HEK293 (cell line): ENCODE data around the gene YAE1.

Experiments used
- CTCF ChIA-PET: fragments of 350-600 bp; formaldehyde crosslinking; extraction: SDS; loops from one replicate; lab custom pipeline; 2021; ENCODE audit warnings: antibody characterized with exemption; lab: Yijun Ruan, JAX
- POLR2A ChIA-PET: fragments of 300-600 bp; formaldehyde crosslinking; extraction: SDS; loops from one replicate; lab custom pipeline; 2020; ENCODE audit warnings: antibody characterized with exemption, inconsistent platforms; lab: Yijun Ruan, JAX
- H3K27ac ChIP-seq: fragments of 200-500 bp; sonication (Bioruptor generic); 2 replicates; pipeline ENCODE4 v1.5.1; 2014; ENCODE audit warnings: low read depth, low read length, control low read depth, inconsistent platforms; ENCODE audit errors: extremely low read depth
- H3K36me3 ChIP-seq, 2 experiments: fragments of 200-500 bp in 1 of 2; sonication (Bioruptor generic) in 1 of 2; 1 replicate in 1 of 2; 2 replicates in 1 of 2; pipeline ENCODE4 v1.5.1; 2014 to 2017; ENCODE audit warnings: inconsistent platforms in 2 of 2, low read length in 2 of 2; ENCODE audit not compliant: control insufficient read depth in 2 of 2, insufficient read depth in 1 of 2
- H3K4me1 ChIP-seq: fragments of 200-500 bp; sonication (Bioruptor generic); 2 replicates; pipeline ENCODE4 v1.5.1; 2014; ENCODE audit warnings: mild to moderate bottlenecking, low read length, inconsistent platforms; ENCODE audit not compliant: control insufficient read depth, insufficient read depth
- H3K4me3 ChIP-seq: 2 replicates; pipeline ENCODE4 v1.5.1; 2011; ENCODE audit warnings: low read depth, mild to moderate bottlenecking, control low read depth, low read length, moderate library complexity
- H3K9me3 ChIP-seq: fragments of 200-500 bp; sonication (Bioruptor generic); 2 replicates; pipeline ENCODE4 v1.5.1; 2014; ENCODE audit warnings: low read depth, low read length, inconsistent platforms; ENCODE audit not compliant: control insufficient read depth, insufficient read depth
- EGR2 ChIP-seq: fragments of 450-650 bp; formaldehyde crosslinking; IDR thresholded peaks from 2 replicates; pipeline ENCODE4 v1.5.1; 2016; ENCODE audit warnings: low read depth, missing biosample characterization, missing genetic modification characterization
- GLIS1 ChIP-seq: fragments of 450-650 bp; formaldehyde crosslinking; IDR thresholded peaks from 2 replicates; pipeline ENCODE4 v1.5.1; 2016; ENCODE audit warnings: missing biosample characterization, missing genetic modification characterization
- GLIS2 ChIP-seq: fragments of 450-650 bp; formaldehyde crosslinking; IDR thresholded peaks from 2 replicates; pipeline ENCODE4 v1.5.1; 2016; ENCODE audit warnings: missing biosample characterization, missing genetic modification characterization
- IKZF3 ChIP-seq: fragments of 450-650 bp; IDR thresholded peaks from 2 replicates; pipeline ENCODE4 v1.5.0; 2018; ENCODE audit warnings: missing biosample characterization, mild to moderate bottlenecking, missing genetic modification characterization, moderate library complexity
- KLF1 ChIP-seq: fragments of 450-650 bp; formaldehyde crosslinking; IDR thresholded peaks from 2 replicates; pipeline ENCODE4 v1.5.1; 2016; ENCODE audit warnings: missing biosample characterization, missing genetic modification characterization
- MEIS1 ChIP-seq: sonication (generic); formaldehyde crosslinking; IDR thresholded peaks from 2 replicates; pipeline ENCODE4 v1.8.1; 2022; ENCODE audit warnings: missing genetic modification reagents, mild to moderate bottlenecking, borderline replicate concordance
- ZBTB21 ChIP-seq: fragments of 450-650 bp; formaldehyde crosslinking; IDR thresholded peaks from 2 replicates; pipeline ENCODE4 v1.5.1; 2017; ENCODE audit warnings: missing biosample characterization, missing genetic modification characterization
- ZBTB44 ChIP-seq: fragments of 450-650 bp; IDR thresholded peaks from 2 replicates; pipeline ENCODE4 v1.5.1; 2018; ENCODE audit warnings: missing biosample characterization, mild to moderate bottlenecking, missing genetic modification characterization
- ZFP37 ChIP-seq: fragments of 450-650 bp; formaldehyde crosslinking; IDR thresholded peaks from 2 replicates; pipeline ENCODE4 v1.5.1; 2016; ENCODE audit warnings: missing biosample characterization, missing genetic modification characterization
- ZIC2 ChIP-seq: fragments of 450-650 bp; formaldehyde crosslinking; IDR thresholded peaks from 2 replicates; pipeline ENCODE4 v1.5.1; 2016; ENCODE audit warnings: missing biosample characterization, missing genetic modification characterization
- ZNF133 ChIP-seq: fragments of 450-650 bp; formaldehyde crosslinking; IDR thresholded peaks from 2 replicates; pipeline ENCODE4 v1.5.1; 2016; ENCODE audit warnings: missing biosample characterization, missing genetic modification characterization
- ZNF248 ChIP-seq: fragments of 450-650 bp; formaldehyde crosslinking; IDR thresholded peaks from 2 replicates; pipeline ENCODE4 v1.5.1; 2017; ENCODE audit warnings: missing biosample characterization, missing genetic modification characterization
- ZNF398 ChIP-seq: fragments of 450-650 bp; formaldehyde crosslinking; IDR thresholded peaks from 2 replicates; pipeline ENCODE4 v1.5.1; 2017; ENCODE audit warnings: missing biosample characterization, missing genetic modification characterization
- ZNF416 ChIP-seq: fragments of 450-650 bp; formaldehyde crosslinking; IDR thresholded peaks from 2 replicates; pipeline ENCODE4 v1.5.1; 2016; ENCODE audit warnings: missing biosample characterization, missing genetic modification characterization
- ZNF449 ChIP-seq: fragments of 450-650 bp; formaldehyde crosslinking; IDR thresholded peaks from 2 replicates; pipeline ENCODE4 v1.5.1; 2017; ENCODE audit warnings: missing biosample characterization, mild to moderate bottlenecking, missing genetic modification characterization, moderate library complexity
- ZNF48 ChIP-seq: fragments of 450-650 bp; formaldehyde crosslinking; IDR thresholded peaks from 2 replicates; pipeline ENCODE4 v1.5.1; 2016; ENCODE audit warnings: missing biosample characterization, missing genetic modification characterization
- ZNF488 ChIP-seq: fragments of 450-650 bp; formaldehyde crosslinking; IDR thresholded peaks from 2 replicates; pipeline ENCODE4 v1.5.1; 2016; ENCODE audit warnings: missing biosample characterization, missing genetic modification characterization
- ZNF548 ChIP-seq: fragments of 450-650 bp; formaldehyde crosslinking; IDR thresholded peaks from 2 replicates; pipeline ENCODE4 v1.5.1; 2016; ENCODE audit warnings: missing biosample characterization, missing genetic modification characterization
- ZNF558 ChIP-seq: fragments of 450-650 bp; formaldehyde crosslinking; IDR thresholded peaks from 2 replicates; pipeline ENCODE4 v1.5.1; 2016; ENCODE audit warnings: missing biosample characterization, missing genetic modification characterization
- ZNF580 ChIP-seq: fragments of 450-650 bp; formaldehyde crosslinking; IDR thresholded peaks from 2 replicates; pipeline ENCODE4 v1.5.1; 2016; ENCODE audit warnings: missing biosample characterization, missing genetic modification characterization
- ZNF623 ChIP-seq: fragments of 450-650 bp; formaldehyde crosslinking; IDR thresholded peaks from 2 replicates; pipeline ENCODE4 v1.5.1; 2016; ENCODE audit warnings: missing biosample characterization, missing genetic modification characterization
- ZNF654 ChIP-seq: fragments of 450-650 bp; formaldehyde crosslinking; IDR thresholded peaks from 2 replicates; pipeline ENCODE4 v1.5.1; 2016; ENCODE audit warnings: low read depth, missing biosample characterization, missing genetic modification characterization
- ZNF660 ChIP-seq: fragments of 450-650 bp; IDR thresholded peaks from 2 replicates; pipeline ENCODE4 v1.5.1; 2018; ENCODE audit warnings: missing biosample characterization, mild to moderate bottlenecking, missing genetic modification characterization
- ZNF768 ChIP-seq: fragments of 450-650 bp; formaldehyde crosslinking; IDR thresholded peaks from 2 replicates; pipeline ENCODE4 v1.5.1; 2018; ENCODE audit warnings: missing biosample characterization, mild to moderate bottlenecking, missing genetic modification characterization
- ZNF776 ChIP-seq: fragments of 450-650 bp; formaldehyde crosslinking; IDR thresholded peaks from 2 replicates; pipeline ENCODE4 v1.5.0; 2017; ENCODE audit warnings: missing biosample characterization, missing genetic modification characterization, borderline replicate concordance
- ZNF791 ChIP-seq: fragments of 450-650 bp; formaldehyde crosslinking; IDR thresholded peaks from 2 replicates; pipeline ENCODE4 v1.5.1; 2016; ENCODE audit warnings: missing biosample characterization, missing genetic modification characterization
- ZNF830 ChIP-seq: fragments of 450-650 bp; IDR thresholded peaks from 2 replicates; pipeline ENCODE4 v1.5.0; 2018; ENCODE audit warnings: missing biosample characterization, missing genetic modification characterization, low read depth, mild to moderate bottlenecking, moderate library complexity
- TF ChIP-seq, protein P1 (sequence below): fragments of 450-650 bp; formaldehyde crosslinking; IDR thresholded peaks from 2 replicates; pipeline ENCODE4 v1.5.1; 2016; ENCODE audit warnings: missing biosample characterization, missing genetic modification characterization
- TF ChIP-seq, protein P2 (sequence below): fragments of 450-650 bp; formaldehyde crosslinking; IDR thresholded peaks from 2 replicates; pipeline ENCODE4 v1.5.1; 2016; ENCODE audit warnings: missing biosample characterization, missing genetic modification characterization

Gene YAE1

DNA sequence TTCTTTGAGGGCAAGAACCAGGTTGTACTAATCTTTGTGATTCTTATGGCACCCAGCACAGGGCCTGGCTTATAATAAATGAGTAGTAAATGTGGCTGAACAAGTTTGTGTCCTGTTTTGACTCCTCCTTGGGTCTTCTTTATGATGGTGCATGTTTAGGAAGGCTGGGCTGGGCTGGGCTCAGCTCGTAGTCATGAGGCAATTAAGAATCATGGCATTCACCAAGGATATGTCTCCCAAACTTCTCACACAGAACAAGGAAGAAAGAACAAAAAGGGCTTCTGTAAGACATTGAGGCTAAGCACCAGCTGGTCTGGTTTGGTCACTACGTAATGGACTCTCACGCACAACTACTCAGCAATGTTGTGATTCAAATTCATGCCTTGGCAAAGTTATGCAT lies 30.5 kb upstream of the YAE1 start (continued):
- TF ChIP-seq, protein P1, sequence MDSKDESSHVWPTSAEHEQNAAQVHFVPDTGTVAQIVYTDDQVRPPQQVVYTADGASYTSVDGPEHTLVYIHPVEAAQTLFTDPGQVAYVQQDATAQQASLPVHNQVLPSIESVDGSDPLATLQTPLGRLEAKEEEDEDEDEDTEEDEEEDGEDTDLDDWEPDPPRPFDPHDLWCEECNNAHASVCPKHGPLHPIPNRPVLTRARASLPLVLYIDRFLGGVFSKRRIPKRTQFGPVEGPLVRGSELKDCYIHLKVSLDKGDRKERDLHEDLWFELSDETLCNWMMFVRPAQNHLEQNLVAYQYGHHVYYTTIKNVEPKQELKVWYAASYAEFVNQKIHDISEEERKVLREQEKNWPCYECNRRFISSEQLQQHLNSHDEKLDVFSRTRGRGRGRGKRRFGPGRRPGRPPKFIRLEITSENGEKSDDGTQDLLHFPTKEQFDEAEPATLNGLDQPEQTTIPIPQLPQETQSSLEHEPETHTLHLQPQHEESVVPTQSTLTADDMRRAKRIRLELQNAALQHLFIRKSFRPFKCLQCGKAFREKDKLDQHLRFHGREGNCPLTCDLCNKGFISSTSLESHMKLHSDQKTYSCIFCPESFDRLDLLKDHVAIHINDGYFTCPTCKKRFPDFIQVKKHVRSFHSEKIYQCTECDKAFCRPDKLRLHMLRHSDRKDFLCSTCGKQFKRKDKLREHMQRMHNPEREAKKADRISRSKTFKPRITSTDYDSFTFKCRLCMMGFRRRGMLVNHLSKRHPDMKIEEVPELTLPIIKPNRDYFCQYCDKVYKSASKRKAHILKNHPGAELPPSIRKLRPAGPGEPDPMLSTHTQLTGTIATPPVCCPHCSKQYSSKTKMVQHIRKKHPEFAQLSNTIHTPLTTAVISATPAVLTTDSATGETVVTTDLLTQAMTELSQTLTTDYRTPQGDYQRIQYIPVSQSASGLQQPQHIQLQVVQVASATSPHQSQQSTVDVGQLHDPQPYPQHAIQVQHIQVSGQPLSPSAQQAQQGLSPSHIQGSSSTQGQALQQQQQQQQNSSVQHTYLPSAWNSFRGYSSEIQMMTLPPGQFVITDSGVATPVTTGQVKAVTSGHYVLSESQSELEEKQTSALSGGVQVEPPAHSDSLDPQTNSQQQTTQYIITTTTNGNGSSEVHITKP (tag by site-specific recombination): no peak
- TF ChIP-seq ZBTB21 (tag by site-specific recombination) (no peak), ZNF248 (tag by site-specific recombination) (no peak), ZNF791 (no peak), ZNF398 (tag by site-specific recombination) (no peak), ZNF660 (tag by site-specific recombination) (no peak), GLIS2 (tag by site-specific recombination) (no peak), ZNF488 (tag by site-specific recombination) (no peak), ZNF416 (tag by site-specific recombination) (no peak), ZNF768 (tag by site-specific recombination) (no peak), ZNF623 (tag by site-specific recombination) (no peak), GLIS1 (tag by site-specific recombination) (no peak), ZNF654 (tag by site-specific recombination) (no peak)
- TF ChIP-seq, protein P2, sequence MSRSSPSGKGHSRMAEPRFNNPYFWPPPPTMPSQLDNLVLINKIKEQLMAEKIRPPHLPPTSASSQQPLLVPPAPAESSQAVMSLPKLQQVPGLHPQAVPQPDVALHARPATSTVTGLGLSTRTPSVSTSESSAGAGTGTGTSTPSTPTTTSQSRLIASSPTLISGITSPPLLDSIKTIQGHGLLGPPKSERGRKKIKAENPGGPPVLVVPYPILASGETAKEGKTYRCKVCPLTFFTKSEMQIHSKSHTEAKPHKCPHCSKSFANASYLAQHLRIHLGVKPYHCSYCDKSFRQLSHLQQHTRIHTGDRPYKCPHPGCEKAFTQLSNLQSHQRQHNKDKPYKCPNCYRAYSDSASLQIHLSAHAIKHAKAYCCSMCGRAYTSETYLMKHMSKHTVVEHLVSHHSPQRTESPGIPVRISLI (tag by site-specific recombination): no peak

DNA sequence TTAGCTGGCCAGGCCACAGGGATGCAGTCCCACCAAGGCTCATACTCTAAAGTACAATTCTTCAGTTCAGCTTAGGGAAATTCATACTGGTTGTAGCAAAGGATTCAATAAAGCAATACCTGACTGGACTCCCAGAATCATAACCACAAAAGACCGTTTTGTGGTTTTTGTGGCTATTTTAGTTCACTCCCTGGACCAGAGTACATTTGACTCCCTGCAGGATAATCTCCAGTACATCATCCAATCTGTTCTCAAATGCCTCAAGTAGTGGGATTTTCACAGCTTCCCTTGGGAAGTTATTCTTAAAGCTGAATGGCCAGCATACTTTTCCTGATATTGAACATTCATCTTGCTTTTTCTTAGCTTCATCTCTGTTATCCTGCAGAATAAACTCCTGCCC lies 29.3 kb upstream of the YAE1 start:
- ChIA-PET CTCF (interaction anchor here (0.6 to 2.1 kb wide), 2 partner anchors 17 to 742 kb away, joined by 3 to 7 read pairs; no protein-coding TSS in a partner anchor), POLR2A (no interaction called here)
- no peaks in the 10 kb centered on the region for H3K36me3 ChIP-seq
- no peak overlapping the region for H3K4me3 ChIP-seq
- no peaks in the 10 kb centered on the region for H3K9me3 ChIP-seq
- no peaks in the 10 kb centered on the region for H3K4me1 ChIP-seq
- TF ChIP-seq ZNF580 (tag by site-specific recombination) (no peak), ZIC2 (no peak), KLF1 (tag by site-specific recombination) (no peak), ZBTB44 (tag by site-specific recombination) (no peak), ZNF133 (tag by site-specific recombination) (no peak), ZNF776 (tag by site-specific recombination) (no peak), ZNF830 (no peak), ZNF558 (no peak), ZNF548 (tag by site-specific recombination) (no peak), IKZF3 (no peak), ZFP37 (tag by site-specific recombination) (no peak), ZNF48 (tag by site-specific recombination) (no peak), EGR2 (tag by site-specific recombination) (no peak), ZNF449 (tag by site-specific recombination) (no peak), MEIS1 (CRISPR knock-in tag) (no peak)
- no peak overlapping the region for H3K27ac ChIP-seq
